Loucy (cell line): ENCODE measurements around the gene OR9G4.

Experiments used
- EZH2phosphoT487 ChIP-seq: fragments of 200-600 bp; IDR thresholded peaks from 2 replicates; pipeline ENCODE4 v1.6.1; 2018; ENCODE audit warnings: antibody characterized with exemption, mild to moderate bottlenecking, moderate library complexity, borderline replicate concordance
- TF ChIP-seq, protein P1 (sequence below): fragments of 200-600 bp; sonication (generic); conservative IDR thresholded peaks from 2 replicates; pipeline ENCODE4 v1.5.1; 2014; ENCODE audit warnings: mild to moderate bottlenecking, antibody characterized with exemption, low read length

DNA sequence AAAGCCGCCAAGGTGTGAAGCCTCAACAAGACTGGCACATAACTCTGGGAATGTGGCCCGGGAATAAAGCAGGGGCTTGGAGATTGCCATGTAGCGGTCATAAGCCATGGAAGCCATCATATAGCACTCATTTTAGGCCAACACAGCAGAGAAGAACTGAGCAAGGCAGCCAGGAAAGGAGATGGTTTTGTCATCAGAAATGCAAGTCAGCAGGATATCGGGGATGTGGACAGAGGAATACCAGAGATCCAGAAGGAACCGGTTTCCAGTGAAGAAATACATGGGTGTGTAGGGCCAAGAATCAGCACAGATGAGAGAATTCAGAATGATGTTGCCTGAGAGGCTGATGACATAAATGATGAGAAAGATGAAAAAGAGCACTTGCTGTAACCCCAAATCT is 3.0 kb upstream of the OR9G4 start:
- TF ChIP-seq, protein P1, sequence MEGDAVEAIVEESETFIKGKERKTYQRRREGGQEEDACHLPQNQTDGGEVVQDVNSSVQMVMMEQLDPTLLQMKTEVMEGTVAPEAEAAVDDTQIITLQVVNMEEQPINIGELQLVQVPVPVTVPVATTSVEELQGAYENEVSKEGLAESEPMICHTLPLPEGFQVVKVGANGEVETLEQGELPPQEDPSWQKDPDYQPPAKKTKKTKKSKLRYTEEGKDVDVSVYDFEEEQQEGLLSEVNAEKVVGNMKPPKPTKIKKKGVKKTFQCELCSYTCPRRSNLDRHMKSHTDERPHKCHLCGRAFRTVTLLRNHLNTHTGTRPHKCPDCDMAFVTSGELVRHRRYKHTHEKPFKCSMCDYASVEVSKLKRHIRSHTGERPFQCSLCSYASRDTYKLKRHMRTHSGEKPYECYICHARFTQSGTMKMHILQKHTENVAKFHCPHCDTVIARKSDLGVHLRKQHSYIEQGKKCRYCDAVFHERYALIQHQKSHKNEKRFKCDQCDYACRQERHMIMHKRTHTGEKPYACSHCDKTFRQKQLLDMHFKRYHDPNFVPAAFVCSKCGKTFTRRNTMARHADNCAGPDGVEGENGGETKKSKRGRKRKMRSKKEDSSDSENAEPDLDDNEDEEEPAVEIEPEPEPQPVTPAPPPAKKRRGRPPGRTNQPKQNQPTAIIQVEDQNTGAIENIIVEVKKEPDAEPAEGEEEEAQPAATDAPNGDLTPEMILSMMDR: no peak
- TF ChIP-seq EZH2phosphoT487: no peak
